Measurements from ENCODE around the gene METTL25B.

The METTL25B gene

GRCh38 chr1:156707417-156708217, 20.7 kb upstream of the METTL25B start:
- Mint-ChIP-seq H3K4me3 (peak overlapping the region; percentile 89), H3K4me1 (peaks cover 33% of the 10 kb centered on the region), H3K9me3 (no peaks in the 10 kb centered on the region), H3K36me3 (peaks cover 7% of the 10 kb centered on the region), H3K27ac (peak overlapping the region; percentile 3)
- ATAC-seq: no peak
- no peak for DNase-seq (ENCODE audit: low spot score in 2 of 2)

GRCh38 chr1:156708218-156708661, 20.0 kb upstream of the METTL25B start:
- no peak for ATAC-seq
- Mint-ChIP-seq H3K4me3 (no peak overlapping the region), H3K36me3 (peaks cover 7% of the 10 kb centered on the region), H3K27ac (peak overlapping the region; percentile 3), H3K9me3 (no peaks in the 10 kb centered on the region), H3K4me1 (peaks cover 33% of the 10 kb centered on the region)
- DNase-seq (ENCODE audit: low spot score in 2 of 2): no peak

GRCh38 chr1:156709031-156709430, 19.2 kb upstream of the METTL25B start:
- peaks cover 7% of the 10 kb centered on the region for H3K36me3 Mint-ChIP-seq

GRCh38 chr1:156709757-156710489, 18.3 kb upstream of the METTL25B start:
- DNase-seq (ENCODE audit: low spot score in 2 of 2) (no peak), ATAC-seq (no peak)
- no peak overlapping the region for H3K4me3 Mint-ChIP-seq
- H3K4me1 Mint-ChIP-seq: peaks cover 26% of the 10 kb centered on the region
- H3K36me3 Mint-ChIP-seq: peaks cover 7% of the 10 kb centered on the region
- no peaks in the 10 kb centered on the region for H3K9me3 Mint-ChIP-seq
- H3K27ac Mint-ChIP-seq: peak overlapping the region; percentile 3

More at GRCh38 chr1:156709031-156709430, 19.2 kb upstream of the METTL25B start:
- Mint-ChIP-seq H3K4me1 (peaks cover 29% of the 10 kb centered on the region), H3K4me3 (no peak overlapping the region), H3K9me3 (no peaks in the 10 kb centered on the region), H3K27ac (peak overlapping the region; percentile 67)
- no peak for DNase-seq (ENCODE audit: low spot score in 2 of 2)
- no peak for ATAC-seq

DNA sequence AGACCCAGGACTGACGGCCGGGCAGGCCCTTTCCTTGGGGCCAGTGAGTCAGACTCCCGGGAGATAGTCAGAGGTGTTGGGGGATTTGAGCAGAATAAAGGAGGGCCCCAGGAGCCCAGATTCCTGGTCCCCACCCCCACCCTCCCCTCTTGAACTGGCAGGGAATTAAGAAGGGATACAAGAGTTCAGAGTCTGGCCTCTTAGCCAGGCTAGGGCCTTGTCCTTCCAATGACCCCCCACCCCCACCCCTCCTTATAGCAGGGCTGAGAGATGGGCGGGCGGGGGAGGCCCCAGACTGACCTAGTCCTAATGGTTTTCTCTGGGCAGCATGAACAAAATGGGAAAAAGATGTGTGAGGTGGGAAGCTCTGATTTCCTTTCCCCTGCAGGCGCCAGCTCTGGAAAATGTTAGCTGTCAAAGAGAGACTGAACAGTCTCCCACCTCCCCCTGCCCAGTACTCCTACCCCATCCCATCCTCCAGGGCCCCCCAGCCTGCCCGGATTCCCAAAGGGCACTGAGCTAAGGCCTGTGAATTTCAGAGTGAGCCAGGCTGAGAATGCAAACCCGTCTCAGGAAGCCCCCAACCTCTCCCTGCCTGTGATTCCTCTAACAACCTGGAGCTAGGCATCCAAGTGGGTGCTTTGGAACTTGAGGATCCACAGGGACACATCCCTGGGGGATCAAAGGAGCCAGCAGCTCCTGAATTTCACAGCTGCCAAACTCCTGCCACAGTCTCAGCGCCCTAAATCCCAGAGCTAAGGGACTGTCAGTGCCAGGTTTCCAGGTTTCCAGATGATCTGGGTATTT, 17.1 kb upstream of the METTL25B start:
- H3K27ac Mint-ChIP-seq: peak overlapping the region; percentile 3
- no peak for ATAC-seq
- H3K36me3 Mint-ChIP-seq: peaks cover 7% of the 10 kb centered on the region
- H3K4me1 Mint-ChIP-seq: peaks cover 26% of the 10 kb centered on the region
- H3K4me3 Mint-ChIP-seq: no peak overlapping the region
- H3K9me3 Mint-ChIP-seq: no peaks in the 10 kb centered on the region
- DNase-seq (ENCODE audit: low spot score in 2 of 2): no peak

- no peak overlapping the region for H3K4me3 Mint-ChIP-seq
- DNase-seq (ENCODE audit: low spot score in 2 of 2) (no peak), ATAC-seq (no peak)
- H3K27ac Mint-ChIP-seq: no peak overlapping the region
- peaks cover 20% of the 10 kb centered on the region for H3K36me3 Mint-ChIP-seq
- H3K9me3 Mint-ChIP-seq: no peaks in the 10 kb centered on the region
- H3K4me1 Mint-ChIP-seq: peaks cover 17% of the 10 kb centered on the region
These were observed 15.6 kb upstream of the METTL25B start for GRCh38 chr1:156712626-156713025.

GRCh38 chr1:156714830-156715229, 13.4 kb upstream of the METTL25B start:
- peaks cover 26% of the 10 kb centered on the region for H3K36me3 Mint-ChIP-seq
- H3K4me1 Mint-ChIP-seq: peaks cover 17% of the 10 kb centered on the region
- H3K4me3 Mint-ChIP-seq: no peak overlapping the region
- DNase-seq (ENCODE audit: low spot score in 2 of 2) (no peak), ATAC-seq (no peak)
- no peak overlapping the region for H3K27ac Mint-ChIP-seq
- H3K9me3 Mint-ChIP-seq: no peaks in the 10 kb centered on the region

GRCh38 chr1:156717351-156717750, 10.9 kb upstream of the METTL25B start:
- ATAC-seq (no peak), DNase-seq (ENCODE audit: low spot score in 2 of 2) (no peak)
- Mint-ChIP-seq H3K9me3 (no peaks in the 10 kb centered on the region), H3K4me1 (peaks cover 24% of the 10 kb centered on the region), H3K27ac (no peak overlapping the region), H3K36me3 (peaks cover 26% of the 10 kb centered on the region), H3K4me3 (no peak overlapping the region)

DNA sequence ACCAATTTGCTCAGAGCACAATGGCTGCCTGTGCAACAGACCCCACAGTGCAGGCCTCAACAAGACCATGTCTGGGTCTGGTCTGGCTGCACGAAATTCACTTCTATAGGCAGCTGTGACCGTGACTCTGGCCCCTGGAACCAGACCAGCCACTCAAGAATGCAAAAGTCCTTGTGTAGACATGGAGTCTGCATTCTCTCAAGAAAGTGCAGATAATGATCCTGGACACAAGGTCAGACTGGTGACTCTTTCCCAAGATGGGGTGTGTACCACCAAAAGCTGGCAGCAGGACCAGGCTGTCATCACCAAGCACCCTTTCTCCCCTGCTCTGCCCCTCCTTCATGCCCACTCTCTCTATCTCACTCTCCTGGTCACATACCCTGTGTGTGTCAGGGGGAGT, 7.1 kb upstream of the METTL25B start:
- peak overlapping the region; percentile 93 for H3K27ac Mint-ChIP-seq
- peak; percentile 43 for ATAC-seq
- no peak for DNase-seq (ENCODE audit: low spot score in 2 of 2)
- H3K9me3 Mint-ChIP-seq: no peaks in the 10 kb centered on the region
- peak overlapping the region; percentile 24 for H3K4me3 Mint-ChIP-seq
- peaks cover 21% of the 10 kb centered on the region for H3K36me3 Mint-ChIP-seq
- peaks cover 27% of the 10 kb centered on the region for H3K4me1 Mint-ChIP-seq

DNA sequence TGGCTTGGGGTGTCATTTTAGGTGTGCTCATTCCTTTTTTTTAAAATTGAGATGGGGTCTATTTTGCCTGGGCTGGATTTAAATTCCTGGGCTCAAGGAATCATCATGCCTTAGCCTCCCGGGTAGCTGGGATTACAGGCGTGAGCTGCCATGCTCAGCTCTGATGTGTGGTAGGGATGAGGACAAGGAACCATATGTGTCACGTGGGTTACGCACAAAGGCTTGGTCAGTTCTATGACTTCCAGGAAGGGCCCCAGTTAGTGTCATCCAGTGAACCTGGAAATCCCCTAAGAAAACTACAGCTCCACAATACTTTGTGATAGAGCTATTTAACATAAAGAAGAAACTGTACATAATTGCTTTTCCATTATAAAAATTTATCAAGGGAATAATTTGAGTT, 6.7 kb upstream of the METTL25B start:
- H3K9me3 Mint-ChIP-seq: no peaks in the 10 kb centered on the region
- peak; percentile 84 for ATAC-seq
- DNase-seq (ENCODE audit: low spot score in 2 of 2): peak in 1 of 2 donors; percentile 70
- H3K4me3 Mint-ChIP-seq: peak overlapping the region; percentile 24
- peaks cover 26% of the 10 kb centered on the region for H3K4me1 Mint-ChIP-seq
- H3K36me3 Mint-ChIP-seq: peaks cover 17% of the 10 kb centered on the region
- peak overlapping the region; percentile 93 for H3K27ac Mint-ChIP-seq

- Mint-ChIP-seq H3K9me3 (no peaks in the 10 kb centered on the region), H3K36me3 (peaks cover 23% of the 10 kb centered on the region), H3K4me3 (no peak overlapping the region), H3K4me1 (peaks cover 37% of the 10 kb centered on the region), H3K27ac (no peak overlapping the region)
- DNase-seq (ENCODE audit: low spot score in 2 of 2): peak; percentile 73 to 91
- ATAC-seq: peak; percentile 44
These were observed 2.5 kb upstream of the METTL25B start for GRCh38 chr1:156725683-156726280.

- H3K4me3 Mint-ChIP-seq: no peak overlapping the region
These were observed 1.6 kb upstream of the METTL25B start for GRCh38 chr1:156726549-156727226.

DNA sequence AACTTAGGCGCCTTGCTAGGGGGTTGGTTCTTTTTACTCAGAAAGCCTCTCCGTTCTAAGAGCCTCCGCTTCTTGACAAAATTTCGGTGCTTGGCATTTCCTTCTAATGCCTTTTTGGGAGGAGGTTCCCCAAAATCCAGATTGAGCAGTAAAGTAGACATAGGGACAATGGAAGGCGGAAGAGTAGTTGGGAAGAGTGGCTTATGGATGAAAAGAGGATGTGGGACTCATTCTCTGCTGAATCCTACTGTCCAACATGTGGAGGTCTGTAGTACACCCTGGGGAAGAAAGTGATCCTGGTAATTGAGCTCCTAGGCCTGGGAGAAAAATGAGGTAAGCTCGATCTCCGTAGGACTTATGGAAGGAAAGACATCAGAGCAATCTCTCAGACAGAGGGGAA, 777 bp upstream of the METTL25B start:
- ATAC-seq (no peak), DNase-seq (ENCODE audit: low spot score in 2 of 2) (no peak)
- Mint-ChIP-seq H3K9me3 (no peaks in the 10 kb centered on the region), H3K36me3 (peaks cover 27% of the 10 kb centered on the region), H3K4me1 (peaks cover 39% of the 10 kb centered on the region), H3K4me3 (no peak overlapping the region), H3K27ac (no peak overlapping the region)

More at GRCh38 chr1:156726549-156727226, 1.6 kb upstream of the METTL25B start:
- ATAC-seq: no peak
- DNase-seq (ENCODE audit: low spot score in 2 of 2): peak; percentile 40 to 82
- Mint-ChIP-seq H3K36me3 (peaks cover 23% of the 10 kb centered on the region), H3K9me3 (no peaks in the 10 kb centered on the region), H3K4me1 (peaks cover 38% of the 10 kb centered on the region), H3K27ac (no peak overlapping the region)

Measured in stimulated activated effector memory CD8-positive, alpha-beta T cell treated with anti-CD3 and anti-CD28 coated beads, Interleukin-12 subunit alpha, Interleukin-12 subunit beta, amount 100 ng/mL, for 72 hours (primary cell).